GM18870 (cell line): Measurements from ENCODE around the gene SIRPB1.
"Not testable (repeated sequence)": the region's sequence is repeated elsewhere in the genome, so short reads cannot be mapped to it uniquely, and the experiment has no call there.

Experiments
- ATAC-seq: cut with Tn5 transposase; IDR thresholded peaks from one replicate; pipeline ENCODE4 v1.9.1; 2021; ENCODE audit warnings: moderate library complexity; ENCODE audit not compliant: unreplicated experiment

The SIRPB1 gene

DNA sequence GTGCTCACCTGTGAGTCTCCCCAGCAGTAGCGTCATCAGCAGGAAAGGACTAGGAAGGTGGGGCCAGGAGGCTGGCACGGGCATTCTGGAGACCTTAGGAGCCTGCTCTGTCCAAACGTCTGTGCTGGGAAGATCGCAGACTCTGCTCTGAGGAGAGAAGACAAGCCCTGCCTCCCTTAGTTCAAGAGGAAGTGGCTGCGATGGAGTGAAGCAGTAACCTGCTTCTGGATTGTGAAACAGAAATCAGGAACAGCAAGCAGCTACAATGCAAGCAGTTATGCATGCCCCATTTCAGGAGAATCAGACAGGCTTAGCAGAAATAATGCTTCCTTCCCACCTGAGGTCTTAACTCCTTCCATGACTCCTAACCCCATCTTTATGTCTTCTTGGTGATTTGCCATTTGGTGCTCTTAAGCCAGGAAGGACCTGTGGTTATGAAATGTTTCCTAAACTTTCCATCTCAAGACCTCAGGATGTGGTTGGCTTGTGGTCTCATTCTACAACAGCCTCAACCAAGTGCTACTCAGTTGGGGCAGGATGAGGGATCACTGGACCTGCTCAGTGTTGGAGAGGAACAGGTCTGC lies at the start of gene SIRPB1:
Gene SIRPB1, minus strand, starts transcription at position 149 of the 584 bp plus-strand sequence. Its CDS starts 65 bp downstream, at position 84.
- no peak for ATAC-seq

GRCh38 chr20:1669304-1669703 lies 49.5 kb upstream of the SIRPB1 start:
- no peak for ATAC-seq

GRCh38 chr20:1667502-1668085 lies 47.8 kb upstream of the SIRPB1 start:
- ATAC-seq = no peak

- no peak for ATAC-seq
Measured at GRCh38 chr20:1666802-1667201, 47.0 kb upstream of the SIRPB1 start.

DNA sequence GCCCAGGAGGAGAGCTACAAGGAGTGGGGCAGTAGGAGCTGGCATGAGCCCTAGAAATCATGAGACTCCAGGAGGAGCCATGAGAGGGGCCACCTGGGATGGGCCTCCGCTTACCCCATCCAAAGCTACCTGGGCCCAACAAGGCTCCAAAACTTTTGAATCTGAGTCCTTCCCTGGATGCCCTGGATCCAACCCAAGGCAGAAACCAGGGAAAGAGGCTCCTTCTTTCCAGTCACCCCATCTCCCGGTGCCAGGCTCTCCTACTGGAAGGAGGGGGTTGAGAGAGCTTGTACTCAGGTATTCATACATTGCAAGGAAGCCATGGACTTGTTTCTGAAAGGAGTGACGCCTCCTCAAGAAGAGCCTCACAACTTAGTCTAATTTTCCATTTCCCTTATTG lies 45.5 kb upstream of the SIRPB1 start:
- no peak for ATAC-seq

GRCh38 chr20:1664911-1665310 lies 45.1 kb upstream of the SIRPB1 start:
- no peak for ATAC-seq

DNA sequence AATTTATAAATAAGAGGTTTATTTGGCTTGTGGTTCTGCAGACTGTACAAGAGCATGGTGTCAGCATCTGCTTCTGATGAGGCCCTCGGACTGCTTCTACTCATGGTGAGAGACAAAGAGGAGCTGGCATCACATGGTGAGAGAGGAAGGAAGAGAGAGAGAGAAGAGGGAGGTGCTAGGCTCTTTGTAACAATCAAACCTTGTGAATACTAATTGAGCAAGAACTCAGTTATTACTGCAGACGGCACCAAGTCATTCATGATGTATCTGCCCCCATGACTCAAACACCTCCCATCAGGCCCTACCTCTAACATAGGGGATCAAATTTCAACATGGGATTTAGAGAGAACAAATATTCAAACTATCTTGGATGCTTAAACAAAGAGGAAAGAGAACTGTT lies 44.1 kb upstream of the SIRPB1 start:
- ATAC-seq = no peak

GRCh38 chr20:1661542-1662299 lies 41.9 kb upstream of the SIRPB1 start:
- no peak for ATAC-seq

GRCh38 chr20:1660246-1660645 lies 40.4 kb upstream of the SIRPB1 start:
- ATAC-seq = no peak

DNA sequence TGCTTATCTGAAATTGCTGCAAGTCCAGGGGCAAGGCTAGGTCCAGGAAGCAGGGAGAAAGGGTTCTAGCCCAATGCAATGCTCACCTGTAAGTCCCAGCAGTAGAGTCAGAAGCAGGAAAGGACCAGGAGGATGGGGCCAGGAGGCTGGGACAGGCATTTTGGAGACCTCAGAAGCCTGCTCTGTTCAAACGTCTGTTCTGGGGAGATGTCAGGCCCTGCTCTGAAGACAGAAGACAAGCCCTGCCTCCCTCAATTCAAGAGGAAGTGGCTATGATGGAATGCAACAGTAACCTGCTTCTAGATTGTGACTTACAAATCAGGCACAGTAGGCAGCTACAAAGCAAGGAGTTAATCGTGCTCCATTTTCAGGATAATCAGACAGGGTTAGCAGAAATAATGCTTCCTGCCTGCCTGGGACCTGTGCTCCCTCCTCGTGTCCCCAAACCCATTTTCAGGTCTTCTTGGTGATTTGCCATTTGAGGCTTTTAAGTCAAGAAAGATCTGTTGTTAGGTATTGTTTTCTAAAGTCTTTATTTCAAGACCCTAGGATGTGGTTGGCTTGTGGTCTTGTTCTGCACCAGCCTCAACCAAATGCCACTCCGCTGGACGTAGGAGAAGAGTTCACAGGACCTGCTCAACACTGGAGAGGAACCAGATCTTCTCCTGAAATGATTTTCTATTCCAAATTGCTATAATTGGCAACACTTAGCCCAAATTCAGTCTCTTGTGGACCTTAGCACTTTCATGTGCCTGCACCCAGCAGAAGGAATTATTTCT lies 37.9 kb upstream of the SIRPB1 start, which contains the start of gene SIRPG:
Gene SIRPG, minus strand, starts transcription at position 224 of the 779 bp plus-strand sequence. Its CDS starts 65 bp downstream, at position 159.
- no peak for ATAC-seq

GRCh38 chr20:1656844-1657243 lies 37.0 kb upstream of the SIRPB1 start:
- no peak for ATAC-seq

DNA sequence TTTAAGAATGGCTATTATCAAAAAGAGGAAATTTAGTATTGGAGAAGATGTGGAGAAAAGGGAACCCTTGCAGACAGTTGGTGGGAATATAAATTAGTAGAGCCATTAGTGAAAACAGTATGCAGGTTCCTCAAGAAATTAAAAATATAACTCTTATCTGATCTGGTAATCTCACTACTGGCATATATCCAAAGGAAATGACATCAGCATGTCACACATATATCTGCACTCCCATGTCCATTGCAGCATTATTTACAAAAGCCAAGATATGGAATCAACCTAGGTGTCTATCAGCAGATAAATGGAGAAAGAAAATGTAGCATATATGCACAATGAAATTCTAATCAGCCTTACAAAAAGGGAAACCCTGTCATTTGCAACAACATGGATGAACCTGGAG lies 35.2 kb upstream of the SIRPB1 start:
- ATAC-seq = no peak

GRCh38 chr20:1652960-1653359 lies 33.2 kb upstream of the SIRPB1 start:
- no peak for ATAC-seq

DNA sequence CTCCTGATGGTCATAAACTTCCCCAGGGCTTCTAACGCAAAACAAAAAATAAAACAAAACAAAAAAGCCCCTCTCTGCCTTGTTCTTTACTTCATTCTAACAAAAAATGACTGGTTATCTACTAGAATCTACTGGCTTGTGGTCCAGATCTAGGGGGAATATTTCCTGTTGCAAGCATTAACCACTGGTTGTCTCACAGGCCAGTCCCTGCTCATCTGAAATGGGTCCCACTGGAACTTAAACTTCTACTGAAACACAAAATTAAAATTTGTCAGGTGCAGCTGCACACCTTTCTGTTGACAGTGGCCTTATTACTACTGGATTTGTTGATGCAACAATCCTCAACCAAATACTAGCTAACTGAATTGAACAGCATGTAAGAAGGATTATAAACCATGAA lies 32.3 kb upstream of the SIRPB1 start:
- no peak for ATAC-seq

DNA sequence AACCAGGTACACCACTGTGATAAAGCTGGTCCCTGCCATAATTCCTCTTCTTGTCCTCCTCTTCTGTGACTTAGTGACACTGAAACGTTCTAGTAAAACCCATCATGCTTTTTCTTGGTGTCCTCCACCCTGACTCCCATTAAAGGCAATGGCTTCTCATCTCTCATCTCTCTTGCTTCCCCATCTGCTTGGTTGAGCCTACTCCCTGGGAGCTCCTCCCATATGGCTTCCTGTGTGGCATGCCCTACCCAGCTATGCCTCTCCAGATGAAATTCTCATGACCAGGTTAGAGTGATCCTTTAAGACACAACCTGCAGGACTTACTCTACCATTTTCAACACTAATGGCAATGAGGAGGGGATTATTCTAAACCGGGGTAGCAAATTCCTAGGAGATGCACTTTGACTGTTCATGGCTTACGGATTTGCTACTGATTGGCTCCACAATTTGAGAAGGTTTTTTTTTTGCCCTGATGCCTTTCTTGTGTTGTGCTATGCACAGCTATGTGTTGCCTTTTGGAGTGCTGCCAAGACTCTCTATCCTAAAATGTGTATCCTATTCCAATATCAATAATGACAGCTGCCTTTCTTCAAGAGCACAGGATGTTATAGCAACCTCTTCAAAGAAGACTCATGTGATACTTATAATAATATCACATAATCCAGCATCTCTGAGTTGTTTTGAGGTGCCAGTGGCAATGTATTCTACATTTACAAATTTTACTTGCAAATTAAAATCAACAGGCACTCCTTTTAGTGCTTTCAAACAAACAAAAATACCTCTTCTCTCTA lies 31.7 kb upstream of the SIRPB1 start:
- no peak for ATAC-seq

- ATAC-seq = no peak
Measured at GRCh38 chr20:1648101-1648500, 28.3 kb upstream of the SIRPB1 start.

DNA sequence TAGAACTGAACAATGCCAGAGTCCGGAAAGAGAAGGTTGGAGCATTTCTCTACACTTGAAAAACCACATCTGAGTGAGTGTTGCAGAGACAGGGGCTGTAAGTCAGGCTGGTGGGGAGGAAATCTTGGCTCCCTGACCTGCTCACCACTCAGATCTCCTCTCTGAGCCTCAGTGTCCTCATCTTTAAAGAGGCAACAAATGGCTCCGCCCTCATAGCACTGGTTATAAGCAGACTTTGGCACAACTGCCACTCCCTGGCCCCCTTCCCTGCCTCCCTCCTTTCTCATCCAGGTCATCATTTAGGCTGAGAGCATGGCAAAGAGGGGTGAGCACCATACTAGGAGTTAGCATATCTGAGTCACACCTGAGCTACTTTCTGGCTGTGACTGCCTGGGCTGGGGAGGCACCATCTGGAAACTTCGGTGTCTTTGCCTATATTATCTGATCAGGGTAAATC lies 27.2 kb upstream of the SIRPB1 start:
- no peak for ATAC-seq

- no peak for ATAC-seq
Measured at GRCh38 chr20:1644101-1644962, 24.5 kb upstream of the SIRPB1 start.

GRCh38 chr20:1638643-1639042 lies 18.8 kb upstream of the SIRPB1 start:
- ATAC-seq = not testable (repeated sequence)

DNA sequence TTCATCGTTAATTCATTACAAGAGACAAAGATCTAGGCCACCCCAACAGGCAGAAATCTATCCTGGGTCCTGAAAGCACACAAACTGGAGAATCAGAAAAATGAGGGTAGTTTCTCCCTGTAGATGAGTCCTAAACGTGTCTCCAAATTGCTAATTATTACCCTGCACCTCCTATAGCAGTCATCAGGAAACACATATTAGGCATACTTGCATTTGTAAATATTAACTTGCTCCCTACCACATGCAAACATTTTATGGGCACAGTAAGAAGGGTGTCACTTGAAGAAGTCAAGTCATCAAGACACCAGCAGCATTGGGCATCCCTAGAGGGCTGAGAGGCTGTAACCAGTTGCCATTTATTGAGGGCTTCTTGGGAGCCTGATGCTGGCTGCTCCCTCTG lies 17.9 kb upstream of the SIRPB1 start:
- no peak for ATAC-seq
